SIG-M5 (cell line): ENCODE results near the gene LRRC31.
A peak's percentile ranks its signal among the peaks of the same experiment; 100 is the strongest.

ENCODE experiments used
- DNase-seq: peaks from one replicate; lab custom pipeline; 2025; lab: John Stamatoyannopoulos, UW

Gene LRRC31

DNA sequence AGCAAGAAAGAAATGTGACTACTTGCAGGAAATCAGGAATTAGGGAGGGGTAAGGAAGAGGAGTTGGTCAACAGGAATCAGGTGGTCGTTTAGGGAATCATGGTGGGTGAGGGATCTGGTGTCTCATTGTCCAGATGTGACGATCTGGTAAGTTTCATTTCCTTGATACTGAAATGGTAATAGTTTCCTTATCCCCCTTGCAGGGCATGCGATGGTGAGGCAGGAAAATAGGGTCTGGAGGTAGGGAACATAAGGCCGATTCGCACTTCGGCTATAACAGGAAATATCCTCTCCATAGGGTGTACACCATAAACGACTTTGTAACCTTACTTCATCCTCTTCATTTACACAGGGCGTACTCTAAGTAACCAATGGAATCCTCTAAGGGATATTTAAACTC lies 56.5 kb downstream of the LRRC31 start:
- DNase-seq, result no peak

DNA sequence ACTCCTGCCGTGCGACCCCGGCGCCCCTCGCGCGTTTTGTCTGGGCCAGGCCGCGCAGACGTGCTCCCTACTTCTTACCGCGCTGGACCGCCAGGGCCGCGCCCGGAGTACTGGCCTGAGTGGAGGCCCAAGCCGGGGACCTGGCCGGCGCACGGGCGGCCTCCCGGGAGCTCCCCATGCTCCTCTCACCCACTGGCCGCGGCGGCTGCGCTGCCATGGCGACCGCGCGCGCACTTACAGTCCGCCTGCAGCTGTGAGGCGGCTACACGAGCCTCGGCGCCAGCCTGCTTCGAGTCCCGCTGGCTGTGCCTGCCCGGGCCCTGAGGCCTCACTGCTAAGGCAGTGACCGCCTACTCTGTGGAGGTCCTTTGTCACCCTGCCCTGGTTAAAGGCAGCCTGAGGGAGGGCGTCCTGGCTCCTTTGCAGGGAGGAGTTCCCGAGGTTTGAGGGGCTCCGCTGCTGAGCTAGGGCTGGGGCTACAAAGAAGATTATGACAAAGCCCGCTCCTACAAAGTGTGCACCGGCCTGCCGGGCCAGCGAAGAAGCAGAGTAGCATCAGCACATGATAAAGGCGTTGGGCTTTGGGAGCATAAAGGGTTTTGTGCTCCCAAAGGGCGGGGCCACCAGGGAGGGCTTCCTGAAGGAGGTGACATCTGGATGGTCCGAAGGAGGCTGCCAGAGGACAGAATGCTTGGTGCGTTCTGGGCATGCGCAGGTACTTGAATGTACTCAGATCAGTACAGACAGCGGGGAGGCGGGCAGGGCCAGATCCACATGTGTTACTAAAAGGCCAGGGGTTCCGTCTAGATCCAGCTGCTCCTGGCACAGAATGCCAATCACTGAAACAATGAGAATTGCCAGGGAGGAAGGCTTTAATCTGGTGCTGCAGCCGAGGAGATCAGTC lies 57.2 kb downstream of the LRRC31 start, which contains the start of the genes LRRC34 and LRRIQ4:
Gene LRRC34, minus strand, starts transcription at position 573 of the 904 bp plus-strand sequence. Its CDS starts 356 bp downstream, at position 217.
Gene LRRIQ4, plus strand, starts transcription at position 539 of the 904 bp plus-strand sequence. CDS start 9,052 bp downstream, outside the sequence.
- peak; percentile 50 for DNase-seq

DNA sequence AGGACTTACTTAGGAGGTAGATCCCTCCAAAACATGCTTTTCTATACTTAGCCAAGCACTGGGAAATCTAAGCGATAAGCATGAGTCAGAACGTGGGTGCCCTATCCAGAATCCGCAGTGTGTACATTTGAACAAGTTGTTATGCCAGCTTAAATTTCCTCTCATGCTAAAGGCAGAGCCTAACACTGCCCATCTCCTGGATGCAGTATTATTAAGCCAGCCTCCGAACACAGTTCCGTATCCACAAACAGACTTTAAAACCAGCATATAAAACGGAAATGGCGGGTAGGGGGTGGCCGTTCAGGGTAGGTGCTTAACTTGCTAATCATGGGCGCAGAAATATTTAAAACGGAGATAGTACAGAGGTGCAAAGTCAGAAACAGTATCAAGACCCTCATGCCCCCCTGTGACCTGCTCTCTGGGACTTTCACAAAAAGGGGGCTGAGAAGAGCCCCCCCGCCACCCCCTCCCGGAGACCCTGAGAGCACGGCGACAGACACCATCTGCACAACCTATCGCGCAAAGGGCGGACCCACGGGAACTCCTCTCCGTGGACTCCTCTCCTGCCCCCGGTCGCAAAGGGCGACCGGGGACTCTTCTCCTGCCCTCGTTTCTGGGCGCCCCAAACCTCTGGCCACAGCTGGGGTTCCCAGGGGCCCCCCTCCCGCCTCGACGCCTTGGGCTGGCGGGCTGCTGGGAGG lies 58.0 kb downstream of the LRRC31 start:
- DNase-seq, result no peak

DNA sequence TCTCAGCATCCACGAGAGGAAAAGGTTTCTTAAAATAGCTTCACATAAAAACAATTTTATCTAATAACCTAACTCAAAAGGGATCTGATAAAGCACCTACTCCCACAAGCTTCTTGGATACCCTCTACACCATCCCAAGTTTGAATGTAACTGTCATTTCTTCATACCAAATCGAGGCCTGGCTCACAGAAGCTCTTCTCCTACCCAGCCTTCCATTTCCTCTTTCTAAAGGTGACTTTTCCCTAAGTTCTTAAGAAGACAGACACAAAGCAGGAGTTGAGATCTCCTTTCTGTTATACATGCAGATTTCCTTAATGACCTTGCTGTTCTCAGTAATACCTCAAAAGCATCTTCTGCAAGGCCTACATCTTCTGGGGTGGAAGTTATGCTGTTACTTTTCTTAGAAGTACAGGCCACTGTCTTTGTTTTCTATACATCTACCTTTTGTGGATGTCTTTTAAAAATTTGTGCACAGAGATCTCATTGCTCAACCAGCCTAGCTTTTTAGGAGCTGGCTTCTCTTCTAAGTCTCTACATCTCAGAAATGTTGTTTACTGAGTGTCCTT lies 60.4 kb downstream of the LRRC31 start:
- DNase-seq, result no peak

DNA sequence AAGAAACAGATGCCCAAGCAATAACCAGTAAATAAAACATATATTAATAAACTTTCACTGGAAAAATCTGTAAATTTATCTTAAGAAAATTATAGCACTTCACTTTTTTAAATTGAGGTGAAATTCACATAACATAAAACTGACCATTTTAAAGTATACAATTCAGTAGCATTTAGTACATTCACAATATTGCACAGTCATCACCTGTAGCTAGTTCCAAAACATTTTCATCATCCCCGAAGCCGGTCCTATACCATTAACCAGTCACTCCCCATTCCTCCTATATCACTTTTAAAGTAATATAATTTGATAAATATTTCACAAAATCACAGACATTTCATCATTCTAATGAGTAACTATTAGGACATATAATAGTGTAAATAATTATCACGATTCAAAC lies 65.1 kb downstream of the LRRC31 start:
- DNase-seq, result no peak

DNA sequence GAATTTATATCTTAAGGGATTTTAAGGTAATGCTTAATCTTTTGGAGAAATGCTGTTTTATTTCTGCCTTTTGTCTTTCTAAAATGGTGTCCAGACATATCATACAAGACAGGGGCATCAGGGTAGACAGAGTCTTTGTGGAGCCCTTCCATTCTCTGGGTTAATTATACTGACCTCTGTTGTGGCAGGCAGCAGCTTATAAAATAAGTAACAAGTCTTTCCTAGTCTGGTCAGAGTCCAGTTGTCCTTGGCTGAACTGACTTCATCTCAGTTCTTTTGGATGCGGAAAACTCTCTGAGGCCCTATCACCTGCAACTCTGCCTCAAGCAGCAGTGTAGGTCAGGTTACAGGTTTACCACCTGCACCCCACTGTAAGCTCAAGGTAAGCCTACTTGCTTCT lies 77.4 kb downstream of the LRRC31 start:
- no peak for DNase-seq

DNA sequence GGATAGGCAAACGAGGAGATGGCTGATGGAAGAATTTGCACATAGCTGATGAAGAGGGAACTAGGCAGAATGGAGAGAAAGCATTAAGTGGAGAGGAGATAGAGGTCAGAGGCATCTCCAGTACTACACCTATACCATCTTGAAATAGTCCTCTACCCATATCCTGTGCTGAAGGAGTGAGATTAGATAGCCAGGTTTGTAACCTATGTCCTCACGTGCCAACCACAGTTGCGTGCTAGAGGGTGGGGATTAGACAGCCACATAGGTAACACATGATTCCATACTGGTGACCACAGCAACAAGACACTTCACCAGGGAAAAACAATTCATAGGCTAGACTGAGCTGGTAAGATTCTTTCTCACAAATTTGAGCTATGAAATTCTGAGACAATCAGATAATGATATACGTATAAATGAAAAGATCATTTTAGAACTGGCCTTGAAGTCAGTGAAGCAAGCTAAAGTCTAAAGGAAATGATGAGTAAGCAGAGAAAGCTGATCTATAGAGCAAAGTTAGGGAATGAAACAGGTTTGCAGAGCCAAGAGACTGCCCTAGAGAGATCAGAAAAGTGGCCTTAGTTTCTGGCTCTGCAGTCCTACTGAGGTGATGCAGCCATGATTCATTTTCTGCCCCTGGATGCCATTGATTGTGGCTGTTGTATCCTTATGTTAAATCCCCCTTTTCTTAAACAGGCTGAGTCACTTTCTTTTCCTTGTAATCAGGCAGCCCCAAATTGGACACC lies 78.9 kb downstream of the LRRC31 start:
- DNase-seq, result no peak

DNA sequence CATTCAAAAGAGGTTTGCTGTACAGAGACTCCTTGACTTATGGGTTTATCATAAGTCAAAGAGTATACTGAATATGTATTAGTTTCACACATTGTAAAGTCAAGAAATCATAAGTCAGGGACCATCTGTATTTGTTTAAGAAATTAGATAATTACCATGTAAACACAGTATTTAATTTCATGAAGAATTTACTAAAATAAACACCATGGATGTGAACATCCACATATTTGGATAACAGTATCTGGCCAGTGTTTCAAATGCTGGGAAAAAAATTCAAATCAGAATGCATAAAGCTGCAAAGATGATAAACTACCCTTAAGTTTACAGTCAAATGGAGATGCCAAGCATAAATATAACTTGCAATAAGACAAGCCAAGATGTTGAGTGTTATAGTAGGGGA lies 79.5 kb downstream of the LRRC31 start:
- no peak for DNase-seq
